GM19025 (cell line): ENCODE measurements around the gene FKBP1A.

Source experiments
- ATAC-seq: cut with Tn5 transposase; IDR thresholded peaks from one replicate; pipeline ENCODE4 v1.9.1; 2021; ENCODE audit warnings: mild to moderate bottlenecking, low read depth, moderate library complexity; ENCODE audit not compliant: unreplicated experiment

FKBP1A gene

GRCh38 chr20:1322511-1323245 is 70.2 kb downstream of the FKBP1A start:
- no peak for ATAC-seq

- no peak for ATAC-seq
Observed at GRCh38 chr20:1321654-1321939, 71.3 kb downstream of the FKBP1A start.

GRCh38 chr20:1320902-1321653 is 71.8 kb downstream of the FKBP1A start:
- no peak for ATAC-seq

DNA sequence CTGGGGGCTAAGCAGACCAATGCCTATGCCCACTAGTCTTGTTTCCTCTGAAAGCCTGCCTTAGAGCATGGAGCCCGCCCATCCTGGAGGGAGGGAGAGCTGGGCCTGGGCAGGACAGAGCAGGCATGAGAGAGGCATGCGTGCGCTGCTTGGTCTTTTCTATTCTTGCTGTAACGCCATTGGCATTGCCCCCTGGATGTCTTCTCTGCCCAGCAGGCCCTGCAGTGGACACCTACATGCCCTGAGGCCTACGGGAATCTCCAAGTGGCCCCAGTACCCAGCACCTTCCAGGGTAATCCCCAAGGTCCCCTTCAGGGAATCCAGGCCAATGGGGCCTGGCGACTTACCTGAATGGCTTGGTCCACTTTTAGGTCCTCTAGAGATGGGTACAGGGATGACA is 72.8 kb downstream of the FKBP1A start:
- ATAC-seq, result no peak

- no peak for ATAC-seq
Observed at GRCh38 chr20:1319462-1319861, 73.4 kb downstream of the FKBP1A start.

GRCh38 chr20:1319051-1319450 is 73.8 kb downstream of the FKBP1A start:
- no peak for ATAC-seq
